CD4-positive, alpha-beta T cell (primary cell): Measurements from ENCODE around the gene C19orf81. TPM values are rescaled to one million over a fixed set of nuclear protein-coding genes. Genes with fewer than 3 reads are reported as not detected.

Experiments used
- ATAC-seq: fragments of 200-7000 bp; cut with Tn5 transposase; one replicate; pipeline ENCODE4 v1.10.0; 2022; ENCODE audit warnings: mild to moderate bottlenecking; ENCODE audit not compliant: poor library complexity
- CTCF ChIA-PET: fragments of 350-600 bp; sonication (Branson Sonifier 250); formaldehyde crosslinking; loops from one replicate; lab custom pipeline; 2021; ENCODE audit warnings: antibody characterized with exemption, inconsistent platforms; lab: Charles Lee
- POLR2A ChIA-PET: fragments of 350-600 bp; sonication (Branson Sonifier 250); formaldehyde crosslinking; loops from one replicate; lab custom pipeline; 2021; ENCODE audit warnings: antibody characterized with exemption, inconsistent platforms; lab: Charles Lee
- DNase-seq, 14 experiments: peaks; one replicate each; pipeline ENCODE4 v3.0.0-alpha.2; 2013 to 2020; ENCODE audit warnings: mixed read lengths in 2 of 14
- H3K27ac ChIP-seq, 2 donors: one replicate each; pipeline versions ENCODE4 v1.5.1 to v1.7.0; 2013; ENCODE audit warnings: low read length in 2 of 2, low read depth in 1 of 2, mild to moderate bottlenecking in 1 of 2
- H3K27me3 ChIP-seq, 2 experiments: 1 replicate in 1 of 2; 2 replicates in 1 of 2; pipeline versions ENCODE4 v1.6.1 to v1.7.0; 2013; ENCODE audit warnings: low read length in 2 of 2, control low read depth in 1 of 2, mild to moderate bottlenecking in 1 of 2, moderate library complexity in 1 of 2; ENCODE audit not compliant: insufficient read depth in 2 of 2, control insufficient read depth in 1 of 2
- H3K36me3 ChIP-seq: one replicate; pipeline ENCODE4 v1.6.1; 2013; ENCODE audit warnings: low read length, control low read depth; ENCODE audit not compliant: insufficient read depth
- H3K4me1 ChIP-seq: one replicate; pipeline ENCODE4 v1.6.1; 2013; ENCODE audit warnings: low read length, control low read depth; ENCODE audit not compliant: insufficient read depth
- H3K4me3 ChIP-seq: one replicate; pipeline ENCODE4 v1.5.1; 2013; ENCODE audit warnings: mild to moderate bottlenecking, low read length, moderate library complexity
- H3K9me3 ChIP-seq, 2 experiments: 1 replicate in 1 of 2; 2 replicates in 1 of 2; pipeline versions ENCODE4 v1.6.1 to v1.7.0; 2013; ENCODE audit warnings: low read length in 2 of 2, mild to moderate bottlenecking in 2 of 2, control low read depth in 1 of 2, moderate library complexity in 1 of 2; ENCODE audit not compliant: control insufficient read depth in 1 of 2, insufficient read depth in 1 of 2
- H3K27ac Mint-ChIP-seq: one replicate; pipeline ENCODE4 v1.8.0; 2020; ENCODE audit warnings: mixed read lengths
- H3K27me3 Mint-ChIP-seq: one replicate; pipeline ENCODE4 v1.8.0; 2021; ENCODE audit warnings: mixed read lengths
- H3K36me3 Mint-ChIP-seq: one replicate; pipeline ENCODE4 v1.8.0; 2021; ENCODE audit warnings: low read depth, mixed read lengths
- H3K4me1 Mint-ChIP-seq: one replicate; pipeline ENCODE4 v1.8.0; 2021; ENCODE audit warnings: low read depth, mixed read lengths
- H3K4me3 Mint-ChIP-seq: one replicate; pipeline ENCODE4 v1.8.0; 2020; ENCODE audit warnings: mild to moderate bottlenecking, mixed read lengths
- H3K9me3 Mint-ChIP-seq: one replicate; pipeline ENCODE4 v1.8.0; 2020; ENCODE audit warnings: mixed read lengths
- intact Hi-C, 2 experiments: fragments of 100-400 bp; cut with DNase I in 1 of 2; cut with micrococcal nuclease in 1 of 2; formaldehyde crosslinking; loops; one replicate each; pipeline versions ENCODE4 v1.15.1 to v1.9.0; 2023 to 2025; cut with DNase I, micrococcal nuclease
- total RNA-seq, 174 experiments: library from RNA in 2 of 174; stranded (reverse) in 2 of 174; gene quantifications; one replicate each; pipeline ENCODE4 v1.2.3 and lab custom pipeline; 2021 to 2026
- TF ChIP-seq, protein P1 (sequence below): fragments of 200-600 bp; IDR thresholded peaks from one replicate; pipeline ENCODE4 v1.8.0; 2022; ENCODE audit warnings: antibody characterized with exemption, mild to moderate bottlenecking

C19orf81 gene
- total RNA-seq, 2 experiments from 2014 or later: not detected

DNA sequence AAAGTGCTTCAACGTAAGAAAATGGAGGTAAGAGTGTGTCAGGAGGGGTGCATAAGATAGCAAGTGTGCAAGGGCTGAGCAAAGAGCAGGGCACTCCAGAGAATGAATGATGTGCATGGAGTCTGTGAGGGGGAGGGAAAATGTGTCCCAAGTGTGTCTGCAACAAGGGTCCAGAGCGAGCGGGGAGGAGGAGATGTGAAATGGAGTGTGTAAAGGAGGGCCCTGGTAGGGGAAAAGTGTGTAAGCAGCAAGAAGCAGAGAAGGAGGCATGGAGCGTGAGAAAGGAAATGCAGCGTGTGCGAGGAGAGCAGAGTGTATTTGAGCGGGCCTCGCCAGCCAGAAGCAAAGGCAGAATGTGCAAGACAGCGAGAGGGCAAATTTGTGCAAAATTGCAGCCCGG lies 11.8 kb downstream of the C19orf81 start:
- Histone ChIP-seq H3K9me3 (peaks cover 0 to 53% of the 10 kb centered on the region in 2 experiments), H3K4me3 (no peak overlapping the region), H3K36me3 (no peaks in the 10 kb centered on the region), H3K27me3 (peaks cover 32 to 74% of the 10 kb centered on the region in 2 experiments), H3K27ac (no peak overlapping the region), H3K4me1 (peaks cover 17% of the 10 kb centered on the region)
- intact Hi-C loops: no loop called here
- ChIA-PET CTCF (no interaction called here), POLR2A (no interaction called here)
- Mint-ChIP-seq H3K4me3 (peak overlapping the region; percentile 6), H3K4me1 (peaks cover 17% of the 10 kb centered on the region), H3K27me3 (peaks cover 74% of the 10 kb centered on the region), H3K27ac (no peak overlapping the region), H3K9me3 (peaks cover 3% of the 10 kb centered on the region), H3K36me3 (no peaks in the 10 kb centered on the region)
- TF ChIP-seq, protein P1, sequence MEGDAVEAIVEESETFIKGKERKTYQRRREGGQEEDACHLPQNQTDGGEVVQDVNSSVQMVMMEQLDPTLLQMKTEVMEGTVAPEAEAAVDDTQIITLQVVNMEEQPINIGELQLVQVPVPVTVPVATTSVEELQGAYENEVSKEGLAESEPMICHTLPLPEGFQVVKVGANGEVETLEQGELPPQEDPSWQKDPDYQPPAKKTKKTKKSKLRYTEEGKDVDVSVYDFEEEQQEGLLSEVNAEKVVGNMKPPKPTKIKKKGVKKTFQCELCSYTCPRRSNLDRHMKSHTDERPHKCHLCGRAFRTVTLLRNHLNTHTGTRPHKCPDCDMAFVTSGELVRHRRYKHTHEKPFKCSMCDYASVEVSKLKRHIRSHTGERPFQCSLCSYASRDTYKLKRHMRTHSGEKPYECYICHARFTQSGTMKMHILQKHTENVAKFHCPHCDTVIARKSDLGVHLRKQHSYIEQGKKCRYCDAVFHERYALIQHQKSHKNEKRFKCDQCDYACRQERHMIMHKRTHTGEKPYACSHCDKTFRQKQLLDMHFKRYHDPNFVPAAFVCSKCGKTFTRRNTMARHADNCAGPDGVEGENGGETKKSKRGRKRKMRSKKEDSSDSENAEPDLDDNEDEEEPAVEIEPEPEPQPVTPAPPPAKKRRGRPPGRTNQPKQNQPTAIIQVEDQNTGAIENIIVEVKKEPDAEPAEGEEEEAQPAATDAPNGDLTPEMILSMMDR: no peak
- ATAC-seq: no peak
- DNase-seq: no peak

DNA sequence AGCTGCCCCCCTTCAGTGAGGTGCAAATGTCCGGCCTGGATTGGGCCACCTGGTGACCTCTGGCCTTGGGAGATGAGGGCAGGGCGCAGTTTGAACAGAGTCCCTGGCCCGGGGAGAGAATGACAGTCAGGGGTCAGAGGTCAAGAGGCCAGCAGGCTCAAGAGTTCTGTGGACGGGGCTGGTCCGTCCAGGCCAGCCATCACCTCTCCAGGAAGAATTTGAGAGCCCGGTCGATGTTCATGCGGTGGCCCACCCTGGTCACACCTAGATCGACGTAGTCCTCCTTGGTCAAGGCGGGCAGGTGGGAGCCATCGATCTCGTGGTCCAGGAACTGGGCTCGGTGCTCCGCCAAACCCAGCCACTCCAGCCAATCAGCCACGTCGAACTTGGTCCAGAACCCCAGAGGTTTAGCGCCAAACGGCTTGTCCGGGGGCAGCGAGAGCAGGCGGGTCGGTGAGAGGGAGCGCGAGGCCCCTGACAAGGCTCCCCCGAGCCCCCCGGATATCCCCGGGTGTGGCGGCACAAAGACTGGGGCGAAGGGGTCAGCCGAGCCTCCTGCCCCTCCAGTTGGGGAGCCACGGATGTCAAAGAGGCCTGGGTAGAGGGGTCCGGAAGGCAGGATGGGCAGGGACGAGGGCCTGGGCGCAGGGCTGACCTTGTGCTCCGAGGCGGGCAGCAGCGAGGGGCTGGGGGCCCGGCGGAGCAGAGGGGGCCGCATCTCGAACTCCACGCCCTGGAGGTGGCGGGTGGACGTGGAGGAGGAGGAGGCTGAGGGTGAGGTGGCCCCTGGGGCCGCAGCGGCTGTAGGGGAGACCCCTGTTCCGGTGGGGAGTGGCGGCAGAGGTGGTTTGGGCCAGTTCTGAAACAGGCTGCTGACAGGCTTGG lies 12.8 kb downstream of the C19orf81 start:
- H3K4me3 ChIP-seq: no peak overlapping the region
- H3K27me3 Mint-ChIP-seq: peaks cover 66% of the 10 kb centered on the region
- H3K36me3 ChIP-seq: no peaks in the 10 kb centered on the region
- peaks cover 39 to 76% of the 10 kb centered on the region in 2 experiments for H3K27me3 ChIP-seq
- peaks cover 3% of the 10 kb centered on the region for H3K9me3 Mint-ChIP-seq
- H3K9me3 ChIP-seq: peaks cover 0 to 57% of the 10 kb centered on the region in 2 experiments
- intact Hi-C loops: no loop called here
- CTCF ChIA-PET: no interaction called here
- ATAC-seq: no peak
- TF ChIP-seq, protein P1: no peak
- no peaks in the 10 kb centered on the region for H3K36me3 Mint-ChIP-seq
- DNase-seq: no peak
- peaks cover 17% of the 10 kb centered on the region for H3K4me1 Mint-ChIP-seq
- peaks cover 20% of the 10 kb centered on the region for H3K4me1 ChIP-seq
- no peak overlapping the region for H3K27ac Mint-ChIP-seq
- POLR2A ChIA-PET: no interaction called here
- H3K27ac ChIP-seq: no peak overlapping the region
- H3K4me3 Mint-ChIP-seq: no peak overlapping the region

DNA sequence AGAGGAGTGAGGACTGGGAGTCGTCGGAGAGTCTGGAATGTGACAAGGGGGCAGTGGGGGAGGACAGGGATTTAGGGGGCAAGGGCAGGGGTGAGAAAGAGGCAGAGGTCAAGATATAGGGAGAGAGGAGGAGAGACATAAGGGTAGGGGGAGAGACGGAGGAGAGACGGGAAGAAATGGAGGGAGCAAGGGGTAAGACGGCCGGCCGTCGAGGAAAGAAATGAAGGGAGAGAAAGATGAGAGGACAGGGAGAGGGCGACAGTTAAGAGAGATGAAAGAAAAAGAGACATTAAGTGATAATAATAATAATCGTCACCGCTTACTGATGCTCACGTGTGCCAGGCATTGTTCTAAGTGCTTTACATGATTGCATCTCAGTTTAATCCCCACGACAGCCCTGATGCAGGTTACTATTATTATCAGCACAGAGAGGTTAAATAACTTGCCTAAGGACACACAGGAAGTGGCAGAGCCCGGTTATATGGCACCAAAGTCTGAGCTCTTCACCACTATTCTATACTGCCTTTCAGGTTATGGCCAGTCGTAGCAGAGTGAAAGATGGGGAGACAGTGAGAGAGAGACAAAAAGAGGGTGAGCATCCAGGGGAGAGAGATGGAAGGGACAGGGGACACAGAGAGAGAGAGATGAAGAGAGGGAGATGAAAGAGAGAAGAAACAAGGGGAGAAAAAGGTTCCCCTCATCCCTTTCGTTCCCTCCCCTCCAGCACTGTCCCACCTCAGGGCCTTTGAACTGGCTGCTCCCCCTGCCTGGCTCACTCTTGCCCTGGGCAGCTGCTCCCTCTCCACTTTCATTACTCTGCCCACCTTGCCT lies 13.6 kb downstream of the C19orf81 start:
- Mint-ChIP-seq H3K9me3 (peaks cover 3% of the 10 kb centered on the region), H3K4me1 (peaks cover 9% of the 10 kb centered on the region), H3K27me3 (peaks cover 57% of the 10 kb centered on the region), H3K27ac (no peak overlapping the region), H3K4me3 (no peak overlapping the region), H3K36me3 (no peaks in the 10 kb centered on the region)
- ChIA-PET POLR2A (no interaction called here), CTCF (no interaction called here)
- Histone ChIP-seq H3K36me3 (no peaks in the 10 kb centered on the region), H3K4me1 (peaks cover 17% of the 10 kb centered on the region), H3K4me3 (no peak overlapping the region), H3K27ac (no peak overlapping the region), H3K9me3 (peaks cover 0 to 54% of the 10 kb centered on the region in 2 experiments), H3K27me3 (peaks cover 35 to 73% of the 10 kb centered on the region in 2 experiments)
- DNase-seq: no peak
- intact Hi-C loops: no loop called here
- TF ChIP-seq, protein P1: no peak
- ATAC-seq: no peak
